ENCODE data around the gene LRBA.

The LRBA gene

DNA sequence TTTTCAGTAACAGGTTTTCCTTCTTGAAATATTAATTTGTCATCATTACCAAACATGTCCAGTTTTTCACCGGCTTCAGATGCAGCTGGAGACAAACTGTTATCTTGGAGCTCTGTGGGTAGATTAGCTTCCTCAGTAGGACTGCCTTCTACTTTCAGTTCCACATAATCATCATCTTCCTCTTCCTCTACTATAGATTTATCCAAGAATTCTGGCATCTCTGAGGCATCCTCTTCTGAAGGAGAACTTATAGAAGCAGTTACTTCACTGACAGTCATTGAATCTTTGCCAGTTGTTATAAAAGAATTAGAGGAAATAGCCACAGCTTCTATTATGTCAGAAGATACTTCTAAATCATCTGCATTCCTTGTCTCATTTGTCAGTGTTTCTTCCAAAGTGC is 162.9 kb downstream of the LRBA start:
- Histone ChIP-seq H3K27ac (ENCODE audit: low read depth, low read length, poor library complexity, severe bottlenecking) (no peak overlapping the region), H2AFZ (ENCODE audit: low read length) (no peak overlapping the region), H3K9me2 (ENCODE audit: low read depth, low read length) (no peaks in the 10 kb centered on the region), H3K9ac (ENCODE audit: low read length) (no peak overlapping the region), H3K36me3 (ENCODE audit: insufficient read depth, low read length) (peaks cover 34% of the 10 kb centered on the region), H4K20me1 (ENCODE audit: insufficient read depth, low read length) (no peaks in the 10 kb centered on the region), H3K4me2 (ENCODE audit: low read length) (no peak overlapping the region), H3F3A (ENCODE audit: insufficient read depth, low read length) (no peaks in the 10 kb centered on the region), H3K27me3 (ENCODE audit: insufficient read depth, low read length) (no peaks in the 10 kb centered on the region), H3K79me2 (ENCODE audit: insufficient read depth, low read length) (no peaks in the 10 kb centered on the region), H3K9me3 (ENCODE audit: low read length) (no peaks in the 10 kb centered on the region), H3K4me1 (ENCODE audit: insufficient read depth, low read length, severe bottlenecking) (no peaks in the 10 kb centered on the region), H3K4me3 (ENCODE audit: low read depth, low read length, poor library complexity, severe bottlenecking) (no peak overlapping the region)
- TF ChIP-seq EZH2 (IDR thresholded peaks at IDR 0.05; ENCODE audit: borderline replicate concordance, low read length), result no peak
- TF ChIP-seq, protein P1, sequence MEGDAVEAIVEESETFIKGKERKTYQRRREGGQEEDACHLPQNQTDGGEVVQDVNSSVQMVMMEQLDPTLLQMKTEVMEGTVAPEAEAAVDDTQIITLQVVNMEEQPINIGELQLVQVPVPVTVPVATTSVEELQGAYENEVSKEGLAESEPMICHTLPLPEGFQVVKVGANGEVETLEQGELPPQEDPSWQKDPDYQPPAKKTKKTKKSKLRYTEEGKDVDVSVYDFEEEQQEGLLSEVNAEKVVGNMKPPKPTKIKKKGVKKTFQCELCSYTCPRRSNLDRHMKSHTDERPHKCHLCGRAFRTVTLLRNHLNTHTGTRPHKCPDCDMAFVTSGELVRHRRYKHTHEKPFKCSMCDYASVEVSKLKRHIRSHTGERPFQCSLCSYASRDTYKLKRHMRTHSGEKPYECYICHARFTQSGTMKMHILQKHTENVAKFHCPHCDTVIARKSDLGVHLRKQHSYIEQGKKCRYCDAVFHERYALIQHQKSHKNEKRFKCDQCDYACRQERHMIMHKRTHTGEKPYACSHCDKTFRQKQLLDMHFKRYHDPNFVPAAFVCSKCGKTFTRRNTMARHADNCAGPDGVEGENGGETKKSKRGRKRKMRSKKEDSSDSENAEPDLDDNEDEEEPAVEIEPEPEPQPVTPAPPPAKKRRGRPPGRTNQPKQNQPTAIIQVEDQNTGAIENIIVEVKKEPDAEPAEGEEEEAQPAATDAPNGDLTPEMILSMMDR (IDR thresholded peaks at IDR 0.05; ENCODE audit: low read length), result no peak

DNA sequence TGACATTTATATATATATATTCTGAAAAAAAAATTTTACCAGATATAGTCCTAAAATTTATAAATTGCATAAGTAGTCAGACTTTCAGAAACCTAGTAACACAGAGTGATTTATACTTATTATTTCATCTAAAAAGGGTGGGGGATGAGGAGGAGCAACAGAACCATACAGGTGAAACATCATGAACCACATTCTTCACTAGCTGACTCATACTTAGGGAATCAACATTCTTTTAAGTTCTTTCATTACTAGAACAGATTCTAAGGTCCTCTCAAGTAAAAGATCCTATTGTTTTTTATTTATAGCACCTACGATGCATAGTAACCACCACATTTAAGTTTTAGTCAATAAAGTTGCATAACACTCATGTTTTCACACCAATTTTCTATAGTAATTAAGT is 166.1 kb downstream of the LRBA start:
- Histone ChIP-seq H3K36me3 (ENCODE audit: insufficient read depth, low read length) (peaks cover 38% of the 10 kb centered on the region), H3K9me3 (ENCODE audit: low read length) (no peaks in the 10 kb centered on the region), H3K4me1 (ENCODE audit: insufficient read depth, low read length, severe bottlenecking) (no peaks in the 10 kb centered on the region), H2AFZ (ENCODE audit: low read length) (no peak overlapping the region), H3K9ac (ENCODE audit: low read length) (no peak overlapping the region), H3K27me3 (ENCODE audit: insufficient read depth, low read length) (no peaks in the 10 kb centered on the region), H3K9me2 (ENCODE audit: low read depth, low read length) (no peaks in the 10 kb centered on the region), H3K79me2 (ENCODE audit: insufficient read depth, low read length) (no peaks in the 10 kb centered on the region), H3K27ac (ENCODE audit: low read depth, low read length, poor library complexity, severe bottlenecking) (no peak overlapping the region), H3K4me3 (ENCODE audit: low read depth, low read length, poor library complexity, severe bottlenecking) (no peak overlapping the region), H3F3A (ENCODE audit: insufficient read depth, low read length) (no peaks in the 10 kb centered on the region), H3K4me2 (ENCODE audit: low read length) (no peak overlapping the region), H4K20me1 (ENCODE audit: insufficient read depth, low read length) (no peaks in the 10 kb centered on the region)
- TF ChIP-seq, protein P1 (IDR thresholded peaks at IDR 0.05; ENCODE audit: low read length), result no peak
- no peak for TF ChIP-seq EZH2 (IDR thresholded peaks at IDR 0.05; ENCODE audit: borderline replicate concordance, low read length)

DNA sequence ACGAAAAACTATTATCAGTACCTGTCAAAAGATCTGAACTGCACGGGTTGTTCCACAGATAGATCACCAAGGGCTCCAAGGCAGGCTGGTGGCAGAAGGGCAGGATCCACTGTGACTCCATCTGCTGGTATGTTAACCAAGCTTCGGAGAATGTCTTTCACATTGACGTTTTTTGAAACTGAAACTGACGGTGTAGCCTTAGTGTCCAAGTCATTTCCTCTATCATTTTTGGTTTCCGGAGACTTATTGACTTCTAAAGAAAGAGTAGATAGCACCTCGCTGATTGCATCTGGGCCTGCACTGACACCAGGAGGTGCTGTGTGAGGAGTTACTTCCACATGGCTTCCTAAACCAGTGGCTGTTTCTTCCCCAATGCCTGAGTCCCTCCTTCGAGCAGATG is 186.9 kb downstream of the LRBA start:
- H3K9me3 ChIP-seq (ENCODE audit: low read length), result no peaks in the 10 kb centered on the region
- no peaks in the 10 kb centered on the region for H3F3A ChIP-seq (ENCODE audit: insufficient read depth, low read length)
- peak overlapping the region; percentile 3 for H3K4me3 ChIP-seq (ENCODE audit: low read depth, low read length, poor library complexity, severe bottlenecking)
- peak overlapping the region; percentile 41 for H3K4me2 ChIP-seq (ENCODE audit: low read length)
- no peak overlapping the region for H2AFZ ChIP-seq (ENCODE audit: low read length)
- peaks cover 25% of the 10 kb centered on the region for H3K4me1 ChIP-seq (ENCODE audit: insufficient read depth, low read length, severe bottlenecking)
- H3K9ac ChIP-seq (ENCODE audit: low read length), result no peak overlapping the region
- peaks cover 24% of the 10 kb centered on the region; the same call in 1 of the 2 replicates for H3K36me3 ChIP-seq (ENCODE audit: insufficient read depth, low read length)
- no peaks in the 10 kb centered on the region for H4K20me1 ChIP-seq (ENCODE audit: insufficient read depth, low read length)
- no peaks in the 10 kb centered on the region for H3K9me2 ChIP-seq (ENCODE audit: low read depth, low read length)
- no peaks in the 10 kb centered on the region for H3K27me3 ChIP-seq (ENCODE audit: insufficient read depth, low read length)
- no peak for TF ChIP-seq EZH2 (IDR thresholded peaks at IDR 0.05; ENCODE audit: borderline replicate concordance, low read length)
- TF ChIP-seq, protein P1 (IDR thresholded peaks at IDR 0.05; ENCODE audit: low read length), result peak; percentile 43; the same call in 1 of the 2 replicates
- H3K27ac ChIP-seq (ENCODE audit: low read depth, low read length, poor library complexity, severe bottlenecking), result no peak overlapping the region
- no peaks in the 10 kb centered on the region for H3K79me2 ChIP-seq (ENCODE audit: insufficient read depth, low read length)

Measured in OCI-LY1 (cell line).